HEK293 (cell line): ENCODE measurements around the gene PAIP2.

ENCODE experiments used
- CTCF ChIA-PET: fragments of 350-600 bp; formaldehyde crosslinking; extraction: SDS; loops from one replicate; lab custom pipeline; 2021; ENCODE audit warnings: antibody characterized with exemption; lab: Yijun Ruan, JAX
- POLR2A ChIA-PET: fragments of 300-600 bp; formaldehyde crosslinking; extraction: SDS; loops from one replicate; lab custom pipeline; 2020; ENCODE audit warnings: antibody characterized with exemption, inconsistent platforms; lab: Yijun Ruan, JAX
- H3K27ac ChIP-seq: fragments of 200-500 bp; sonication (Bioruptor generic); 2 replicates; pipeline ENCODE4 v1.5.1; 2014; ENCODE audit warnings: low read depth, low read length, control low read depth, inconsistent platforms; ENCODE audit errors: extremely low read depth
- H3K36me3 ChIP-seq, 2 experiments: fragments of 200-500 bp in 1 of 2; sonication (Bioruptor generic) in 1 of 2; 1 replicate in 1 of 2; 2 replicates in 1 of 2; pipeline ENCODE4 v1.5.1; 2014 to 2017; ENCODE audit warnings: inconsistent platforms in 2 of 2, low read length in 2 of 2; ENCODE audit not compliant: control insufficient read depth in 2 of 2, insufficient read depth in 1 of 2
- H3K4me1 ChIP-seq: fragments of 200-500 bp; sonication (Bioruptor generic); 2 replicates; pipeline ENCODE4 v1.5.1; 2014; ENCODE audit warnings: mild to moderate bottlenecking, low read length, inconsistent platforms; ENCODE audit not compliant: control insufficient read depth, insufficient read depth
- H3K4me3 ChIP-seq: 2 replicates; pipeline ENCODE4 v1.5.1; 2011; ENCODE audit warnings: low read depth, mild to moderate bottlenecking, control low read depth, low read length, moderate library complexity
- H3K9me3 ChIP-seq: fragments of 200-500 bp; sonication (Bioruptor generic); 2 replicates; pipeline ENCODE4 v1.5.1; 2014; ENCODE audit warnings: low read depth, low read length, inconsistent platforms; ENCODE audit not compliant: control insufficient read depth, insufficient read depth
- SP2 ChIP-seq: fragments of 450-650 bp; formaldehyde crosslinking; IDR thresholded peaks from 2 replicates; pipeline ENCODE4 v1.5.1; 2016; ENCODE audit warnings: missing biosample characterization, missing genetic modification characterization
- ZFP37 ChIP-seq: fragments of 450-650 bp; formaldehyde crosslinking; IDR thresholded peaks from 2 replicates; pipeline ENCODE4 v1.5.1; 2016; ENCODE audit warnings: missing biosample characterization, missing genetic modification characterization
- ZNF114 ChIP-seq: fragments of 450-650 bp; formaldehyde crosslinking; IDR thresholded peaks from 2 replicates; pipeline ENCODE4 v1.5.0; 2017; ENCODE audit warnings: missing biosample characterization, missing genetic modification characterization
- ZNF202 ChIP-seq: fragments of 450-650 bp; formaldehyde crosslinking; IDR thresholded peaks from 2 replicates; pipeline ENCODE4 v1.5.1; 2016; ENCODE audit warnings: missing biosample characterization, missing genetic modification characterization, borderline replicate concordance
- ZNF239 ChIP-seq: fragments of 450-650 bp; formaldehyde crosslinking; IDR thresholded peaks from 2 replicates; pipeline ENCODE4 v1.5.1; 2016; ENCODE audit warnings: missing biosample characterization, missing genetic modification characterization
- ZNF747 ChIP-seq: fragments of 450-650 bp; formaldehyde crosslinking; IDR thresholded peaks from 2 replicates; pipeline ENCODE4 v1.5.1; 2016; ENCODE audit warnings: missing biosample characterization, missing genetic modification characterization
- ZNF837 ChIP-seq: fragments of 450-650 bp; formaldehyde crosslinking; IDR thresholded peaks from 2 replicates; pipeline ENCODE4 v1.5.1; 2016; ENCODE audit warnings: missing biosample characterization, missing genetic modification characterization
- TF ChIP-seq, protein P1 (sequence below): fragments of 450-650 bp; formaldehyde crosslinking; IDR thresholded peaks from 2 replicates; pipeline ENCODE4 v1.5.1; 2016; ENCODE audit warnings: missing biosample characterization, missing genetic modification characterization
- TF ChIP-seq, protein P2 (sequence below): sonication (generic); formaldehyde crosslinking; IDR thresholded peaks from 2 replicates; pipeline ENCODE4 v1.8.1; 2022; ENCODE audit warnings: mild to moderate bottlenecking, moderate library complexity, missing genetic modification reagents
- TF ChIP-seq, protein P3 (sequence below): fragments of 450-650 bp; formaldehyde crosslinking; IDR thresholded peaks from 2 replicates; pipeline ENCODE4 v1.5.1; 2016; ENCODE audit warnings: missing biosample characterization, missing genetic modification characterization

PAIP2 gene

DNA sequence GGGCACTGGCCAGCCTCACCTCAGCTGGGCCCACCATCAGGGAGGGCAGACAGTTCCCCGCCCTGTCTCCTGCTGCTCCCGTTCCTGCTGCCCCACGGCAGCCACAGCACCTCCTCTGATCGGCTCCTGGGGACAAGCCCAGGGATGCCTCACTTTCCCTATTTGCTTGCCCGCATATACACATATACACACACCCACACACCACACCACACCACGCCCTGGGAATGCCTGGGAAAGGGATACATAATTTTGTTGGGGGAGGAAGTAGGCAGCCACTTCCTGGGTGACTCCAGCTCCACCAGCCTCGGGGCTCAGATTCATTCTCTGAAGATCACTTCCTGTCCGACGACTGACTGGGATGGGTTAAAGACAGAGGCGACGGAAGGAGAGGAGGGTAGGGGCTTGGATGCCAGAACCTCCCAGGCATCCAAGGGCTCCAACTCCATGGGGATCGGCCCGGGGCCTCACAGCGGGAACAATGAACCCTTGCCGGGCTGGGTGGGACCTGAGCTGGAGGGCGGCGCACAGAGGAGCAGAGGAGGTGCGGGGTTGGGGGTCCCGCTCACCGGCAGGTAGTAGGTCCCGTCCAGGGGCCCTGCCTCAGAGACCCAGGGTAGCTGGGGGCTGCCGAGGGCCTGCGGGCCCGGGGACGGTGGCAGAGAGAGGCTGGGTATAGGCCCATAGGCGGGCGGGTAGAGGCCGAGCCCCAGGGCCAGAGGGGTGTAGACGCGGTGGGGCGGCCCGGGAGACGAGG is 50.1 kb downstream of the PAIP2 start (continued):
- TF ChIP-seq ZNF747 (tag by site-specific recombination) (no peak), SP2 (tag by site-specific recombination) (0 out of 2 replicates have a peak, but pooled peaks have one; percentile 8), ZNF114 (tag by site-specific recombination) (no peak)

DNA sequence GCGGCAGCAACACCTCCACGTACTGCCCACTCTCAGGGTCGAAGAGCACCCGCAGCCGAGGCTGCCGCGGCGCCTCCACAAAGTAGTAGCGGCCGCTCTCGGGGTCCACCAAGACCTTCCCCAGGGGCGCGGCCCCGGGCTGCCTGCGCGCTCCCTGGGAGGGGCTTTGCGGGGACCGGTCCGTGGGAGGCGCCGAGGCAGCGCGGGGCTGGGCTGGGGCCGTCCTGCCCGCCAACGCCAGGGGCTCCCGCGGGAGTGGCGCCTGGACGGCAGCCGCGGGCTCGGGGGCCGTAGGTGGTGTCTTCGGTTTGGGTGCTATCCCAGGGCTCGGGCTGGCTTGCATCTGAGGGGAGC is 50.6 kb downstream of the PAIP2 start:
- POLR2A ChIA-PET = interaction anchor here (0.7 kb wide), 1 partner anchor 11 kb away, joined by 3 read pairs; the partner anchor contains the start of gene SPATA24
- CTCF ChIA-PET = interaction anchor here (0.6 to 2.5 kb wide), 5 partner anchors 9 to 1046 kb away, joined by 3 to 18 read pairs (median 4); partner anchors contain the start of gene SPATA24
- H3K27ac ChIP-seq = peak overlapping the region; percentile 62; the same call in 1 of the 2 replicates
- no peaks in the 10 kb centered on the region for H3K4me1 ChIP-seq
- no peaks in the 10 kb centered on the region for H3K9me3 ChIP-seq
- H3K36me3 ChIP-seq = no peaks in the 10 kb centered on the region
- TF ChIP-seq ZFP37 (tag by site-specific recombination) = no peak
- TF ChIP-seq, protein P1, sequence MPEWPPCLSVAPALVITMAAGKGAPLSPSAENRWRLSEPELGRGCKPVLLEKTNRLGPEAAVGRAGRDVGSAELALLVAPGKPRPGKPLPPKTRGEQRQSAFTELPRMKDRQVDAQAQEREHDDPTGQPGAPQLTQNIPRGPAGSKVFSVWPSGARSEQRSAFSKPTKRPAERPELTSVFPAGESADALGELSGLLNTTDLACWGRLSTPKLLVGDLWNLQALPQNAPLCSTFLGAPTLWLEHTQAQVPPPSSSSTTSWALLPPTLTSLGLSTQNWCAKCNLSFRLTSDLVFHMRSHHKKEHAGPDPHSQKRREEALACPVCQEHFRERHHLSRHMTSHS (tag by site-specific recombination) = no peak
- TF ChIP-seq, all 188 proteins: peak for 0
- H3K4me3 ChIP-seq = peak overlapping the region; percentile 17

DNA sequence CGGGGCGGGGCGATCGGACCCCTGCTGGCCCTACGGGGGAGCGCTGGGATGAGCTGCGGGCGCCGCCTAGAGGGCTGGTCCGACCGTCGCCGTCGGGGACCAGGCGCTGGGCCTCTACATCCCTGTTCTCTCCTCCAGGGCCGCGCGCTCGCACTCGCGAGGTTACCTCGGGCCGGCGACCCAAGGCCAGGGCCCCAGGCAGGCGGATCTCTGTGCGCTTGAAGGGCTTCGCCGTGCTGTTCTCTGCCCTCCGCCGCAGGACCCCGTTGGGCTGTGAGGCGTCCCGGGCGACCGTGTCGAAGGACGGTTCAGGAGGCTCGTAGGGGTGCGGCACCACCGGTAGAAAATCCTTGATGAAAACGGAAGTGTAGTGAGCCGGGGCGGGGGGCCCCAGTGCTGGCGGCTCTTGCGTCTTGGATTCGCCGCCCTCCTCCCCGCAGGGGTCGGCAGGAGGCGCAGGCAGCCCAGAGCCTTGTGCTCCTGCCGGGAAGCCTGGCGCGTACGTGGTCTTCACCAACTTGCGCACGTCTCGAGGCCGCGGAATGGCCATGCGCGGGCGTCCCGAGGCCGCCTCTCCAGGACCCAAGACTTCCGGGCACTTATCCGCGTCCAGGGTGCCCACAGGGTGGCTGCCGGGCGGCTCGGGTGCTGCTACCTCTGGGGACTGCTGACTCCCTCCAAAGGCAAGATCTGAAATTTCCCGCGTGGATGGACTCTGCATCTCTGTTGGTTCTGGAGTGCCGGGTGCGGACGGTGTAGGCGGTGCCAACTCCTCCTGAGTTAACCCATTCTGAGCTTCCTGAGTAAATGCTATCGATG is 51.2 kb downstream of the PAIP2 start:
- Histone ChIP-seq H3K4me3 (peak overlapping the region; percentile 22), H3K27ac (peak overlapping the region; percentile 62; the same call in 1 of the 2 replicates), H3K36me3 (no peaks in the 10 kb centered on the region; a peak in 1 of 3 replicates)
- TF ChIP-seq ZNF202 (tag by site-specific recombination) (0 out of 2 replicates have a peak, but pooled peaks have one; percentile 16), ZNF837 (tag by site-specific recombination) (no peak)
- TF ChIP-seq, protein P2, sequence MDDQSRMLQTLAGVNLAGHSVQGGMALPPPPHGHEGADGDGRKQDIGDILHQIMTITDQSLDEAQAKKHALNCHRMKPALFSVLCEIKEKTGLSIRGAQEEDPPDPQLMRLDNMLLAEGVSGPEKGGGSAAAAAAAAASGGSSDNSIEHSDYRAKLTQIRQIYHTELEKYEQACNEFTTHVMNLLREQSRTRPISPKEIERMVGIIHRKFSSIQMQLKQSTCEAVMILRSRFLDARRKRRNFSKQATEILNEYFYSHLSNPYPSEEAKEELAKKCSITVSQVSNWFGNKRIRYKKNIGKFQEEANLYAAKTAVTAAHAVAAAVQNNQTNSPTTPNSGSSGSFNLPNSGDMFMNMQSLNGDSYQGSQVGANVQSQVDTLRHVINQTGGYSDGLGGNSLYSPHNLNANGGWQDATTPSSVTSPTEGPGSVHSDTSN (CRISPR knock-in tag) = no peak
- TF ChIP-seq, all 188 proteins: peak for 1
- CTCF ChIA-PET = interaction anchor here (0.6 to 2.5 kb wide), 6 partner anchors 9 to 1047 kb away, joined by 3 to 18 read pairs (median 4); partner anchors contain the start of gene SPATA24
- H3K4me1 ChIP-seq = no peaks in the 10 kb centered on the region; the same call in 1 of the 2 replicates
- POLR2A ChIA-PET = interaction anchor here (0.7 kb wide), 1 partner anchor 11 kb away, joined by 3 read pairs; the partner anchor contains the start of gene SPATA24
- H3K9me3 ChIP-seq = no peaks in the 10 kb centered on the region

DNA sequence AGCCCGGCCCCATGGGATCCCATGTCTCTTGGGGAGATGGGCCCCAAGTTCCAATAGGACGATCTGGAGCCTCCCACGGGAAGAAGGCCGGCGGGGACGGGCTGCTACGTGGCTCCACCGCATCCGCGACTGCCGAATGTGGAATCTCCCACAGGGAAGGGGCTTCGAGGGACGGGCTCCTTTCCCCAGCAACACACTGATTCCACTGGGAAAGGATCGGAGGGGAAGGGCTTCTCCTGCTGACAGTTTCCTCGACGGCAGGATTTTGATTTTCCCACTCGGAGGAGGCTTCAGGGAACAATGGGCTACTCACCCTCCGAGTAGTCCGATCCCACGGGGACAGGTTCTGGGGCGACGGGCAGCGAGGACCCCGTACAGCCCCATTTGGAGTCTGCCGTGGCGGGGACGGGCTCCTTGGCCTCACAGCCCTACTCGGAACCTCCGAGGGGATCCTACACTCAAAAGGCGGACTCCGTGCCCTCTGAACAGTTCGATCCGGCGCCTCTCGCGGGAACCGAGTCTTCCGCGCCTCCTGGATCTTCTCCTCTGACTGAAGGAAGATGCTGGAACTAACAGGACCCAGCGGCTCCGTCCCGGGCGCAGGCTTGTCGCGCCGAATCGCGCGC is 52.0 kb downstream of the PAIP2 start:
- no peaks in the 10 kb centered on the region for H3K9me3 ChIP-seq
- ChIA-PET POLR2A (no interaction called here), CTCF (interaction anchor here (0.7 to 1.0 kb wide), 3 partner anchors 29 to 443 kb away, joined by 3 read pairs; no protein-coding TSS in a partner anchor)
- no peak overlapping the region for H3K4me3 ChIP-seq
- H3K27ac ChIP-seq = no peak overlapping the region
- H3K4me1 ChIP-seq = no peaks in the 10 kb centered on the region; the same call in 1 of the 2 replicates
- no peaks in the 10 kb centered on the region; a peak in 1 of 3 replicates for H3K36me3 ChIP-seq
- TF ChIP-seq, protein P3, sequence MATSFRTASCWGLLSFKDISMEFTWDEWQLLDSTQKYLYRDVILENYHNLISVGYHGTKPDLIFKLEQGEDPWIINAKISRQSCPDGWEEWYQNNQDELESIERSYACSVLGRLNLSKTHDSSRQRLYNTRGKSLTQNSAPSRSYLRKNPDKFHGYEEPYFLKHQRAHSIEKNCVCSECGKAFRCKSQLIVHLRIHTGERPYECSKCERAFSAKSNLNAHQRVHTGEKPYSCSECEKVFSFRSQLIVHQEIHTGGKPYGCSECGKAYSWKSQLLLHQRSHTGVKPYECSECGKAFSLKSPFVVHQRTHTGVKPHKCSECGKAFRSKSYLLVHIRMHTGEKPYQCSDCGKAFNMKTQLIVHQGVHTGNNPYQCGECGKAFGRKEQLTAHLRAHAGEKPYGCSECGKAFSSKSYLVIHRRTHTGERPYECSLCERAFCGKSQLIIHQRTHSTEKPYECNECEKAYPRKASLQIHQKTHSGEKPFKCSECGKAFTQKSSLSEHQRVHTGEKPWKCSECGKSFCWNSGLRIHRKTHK = no peak
- TF ChIP-seq ZNF239 = no peak
